Effector memory CD8-positive, alpha-beta T cell (primary cell): ENCODE measurements around the gene LRRC74A.
A peak's percentile ranks its signal among the peaks of the same experiment; 100 is the strongest.

Source experiments
- ATAC-seq: fragments of 150-1000 bp; cut with Tn5 transposase; replicated peaks from 2 replicates; pipeline ENCODE4 v1.10.0; 2021; ENCODE audit warnings: mild to moderate bottlenecking, moderate library complexity
- DNase-seq, 3 experiments: peaks; one replicate each; pipeline ENCODE4 v3.0.0; 2021
- H3K27ac Mint-ChIP-seq, 2 donors: one replicate each; pipeline ENCODE4 v1.8.0; 2022; ENCODE audit warnings: mild to moderate bottlenecking in 2 of 2, mixed read lengths in 2 of 2, moderate library complexity in 2 of 2
- H3K27me3 Mint-ChIP-seq, 2 donors: one replicate each; pipeline ENCODE4 v1.8.0; 2022; ENCODE audit warnings: mixed read lengths in 2 of 2
- H3K36me3 Mint-ChIP-seq: one replicate; pipeline ENCODE4 v1.8.0; 2022; ENCODE audit warnings: mild to moderate bottlenecking, moderate library complexity, mixed read lengths; ENCODE audit not compliant: insufficient read depth
- H3K4me1 Mint-ChIP-seq, 2 donors: one replicate each; pipeline ENCODE4 v1.8.0; 2022; ENCODE audit warnings: low read depth in 2 of 2, mixed read lengths in 2 of 2
- H3K4me3 Mint-ChIP-seq, 2 donors: one replicate each; pipeline ENCODE4 v1.8.0; 2022; ENCODE audit warnings: mild to moderate bottlenecking in 2 of 2, mixed read lengths in 2 of 2, moderate library complexity in 2 of 2
- H3K9me3 Mint-ChIP-seq, 2 donors: one replicate each; pipeline ENCODE4 v1.8.0; 2022; ENCODE audit warnings: mixed read lengths in 2 of 2

The LRRC74A gene

GRCh38 chr14:76916040-76916715 lies 90.0 kb downstream of the LRRC74A start:
- Mint-ChIP-seq H3K4me3 (no peak overlapping the region), H3K27me3 (no peaks in the 10 kb centered on the region), H3K36me3 (no peaks in the 10 kb centered on the region), H3K9me3 (no peaks in the 10 kb centered on the region), H3K27ac (no peak overlapping the region), H3K4me1 (peaks cover 5 to 12% of the 10 kb centered on the region in 2 donors)
- ATAC-seq, result no peak
- no peak for DNase-seq

GRCh38 chr14:76917158-76917596 lies 91.0 kb downstream of the LRRC74A start:
- Mint-ChIP-seq H3K9me3 (no peaks in the 10 kb centered on the region), H3K27me3 (no peaks in the 10 kb centered on the region), H3K27ac (no peak overlapping the region), H3K4me1 (peaks cover 5 to 12% of the 10 kb centered on the region in 2 donors), H3K4me3 (no peak overlapping the region), H3K36me3 (no peaks in the 10 kb centered on the region)
- DNase-seq (no peak), ATAC-seq (no peak)

GRCh38 chr14:76917745-76918255 lies 91.6 kb downstream of the LRRC74A start:
- no peaks in the 10 kb centered on the region for H3K9me3 Mint-ChIP-seq
- H3K4me3 Mint-ChIP-seq, result no peak overlapping the region
- H3K27ac Mint-ChIP-seq, result peak overlapping the region in 1 of 2 donors; percentile 53
- no peak for DNase-seq
- peaks cover 10 to 15% of the 10 kb centered on the region in 2 donors for H3K4me1 Mint-ChIP-seq
- H3K36me3 Mint-ChIP-seq, result no peaks in the 10 kb centered on the region
- H3K27me3 Mint-ChIP-seq, result no peaks in the 10 kb centered on the region
- no peak for ATAC-seq

GRCh38 chr14:76918256-76918781 lies 92.1 kb downstream of the LRRC74A start:
- H3K27ac Mint-ChIP-seq, result peak overlapping the region in 1 of 2 donors; percentile 53
- H3K36me3 Mint-ChIP-seq, result no peaks in the 10 kb centered on the region
- no peak for DNase-seq
- no peak overlapping the region for H3K4me3 Mint-ChIP-seq
- H3K27me3 Mint-ChIP-seq, result no peaks in the 10 kb centered on the region
- H3K4me1 Mint-ChIP-seq, result peaks cover 11 to 16% of the 10 kb centered on the region in 2 donors
- no peaks in the 10 kb centered on the region for H3K9me3 Mint-ChIP-seq
- no peak for ATAC-seq

GRCh38 chr14:76918782-76919394 lies 92.7 kb downstream of the LRRC74A start:
- ATAC-seq (no peak), DNase-seq (no peak)
- Mint-ChIP-seq H3K9me3 (no peaks in the 10 kb centered on the region), H3K27ac (peak overlapping the region in 1 of 2 donors; percentile 53), H3K36me3 (no peaks in the 10 kb centered on the region), H3K27me3 (no peaks in the 10 kb centered on the region), H3K4me1 (peaks cover 7 to 12% of the 10 kb centered on the region in 2 donors), H3K4me3 (no peak overlapping the region)
